A673 (cell line): ENCODE measurements around the gene TNNI3.

Experiments used
- CTCF ChIP-seq: fragments of 300-800, 200-600 bp; sonication (generic); conservative IDR thresholded peaks from 2 replicates; pipeline ENCODE4 v1.5.1; 2017; ENCODE audit warnings: low read depth, mild to moderate bottlenecking, antibody characterized with exemption, low read length, moderate library complexity, mixed read lengths
- EZH2 ChIP-seq: fragments of 200-600 bp; sonication (generic); IDR thresholded peaks from 2 replicates; pipeline ENCODE4 v1.6.1; 2017; ENCODE audit warnings: borderline replicate concordance, low read depth, mild to moderate bottlenecking, mixed read lengths, antibody characterized with exemption, low read length; ENCODE audit not compliant: poor library complexity, severe bottlenecking

- TF ChIP-seq CTCF (peak; percentile 99), EZH2 (no peak)
Observed at GRCh38 chr19:55160128-55160985, 2.8 kb upstream of the TNNI3 start.
